Superior temporal gyrus (tissue), 1 donor: Measurements from ENCODE around the gene LRRC10B.
A peak's percentile ranks its signal among the peaks of the same experiment; 100 is the strongest.

ENCODE experiments used
- DNase-seq: peaks from one replicate; pipeline ENCODE4 v3.0.0-alpha.2; 2016; ENCODE audit errors: extremely low spot score

Gene LRRC10B

DNA sequence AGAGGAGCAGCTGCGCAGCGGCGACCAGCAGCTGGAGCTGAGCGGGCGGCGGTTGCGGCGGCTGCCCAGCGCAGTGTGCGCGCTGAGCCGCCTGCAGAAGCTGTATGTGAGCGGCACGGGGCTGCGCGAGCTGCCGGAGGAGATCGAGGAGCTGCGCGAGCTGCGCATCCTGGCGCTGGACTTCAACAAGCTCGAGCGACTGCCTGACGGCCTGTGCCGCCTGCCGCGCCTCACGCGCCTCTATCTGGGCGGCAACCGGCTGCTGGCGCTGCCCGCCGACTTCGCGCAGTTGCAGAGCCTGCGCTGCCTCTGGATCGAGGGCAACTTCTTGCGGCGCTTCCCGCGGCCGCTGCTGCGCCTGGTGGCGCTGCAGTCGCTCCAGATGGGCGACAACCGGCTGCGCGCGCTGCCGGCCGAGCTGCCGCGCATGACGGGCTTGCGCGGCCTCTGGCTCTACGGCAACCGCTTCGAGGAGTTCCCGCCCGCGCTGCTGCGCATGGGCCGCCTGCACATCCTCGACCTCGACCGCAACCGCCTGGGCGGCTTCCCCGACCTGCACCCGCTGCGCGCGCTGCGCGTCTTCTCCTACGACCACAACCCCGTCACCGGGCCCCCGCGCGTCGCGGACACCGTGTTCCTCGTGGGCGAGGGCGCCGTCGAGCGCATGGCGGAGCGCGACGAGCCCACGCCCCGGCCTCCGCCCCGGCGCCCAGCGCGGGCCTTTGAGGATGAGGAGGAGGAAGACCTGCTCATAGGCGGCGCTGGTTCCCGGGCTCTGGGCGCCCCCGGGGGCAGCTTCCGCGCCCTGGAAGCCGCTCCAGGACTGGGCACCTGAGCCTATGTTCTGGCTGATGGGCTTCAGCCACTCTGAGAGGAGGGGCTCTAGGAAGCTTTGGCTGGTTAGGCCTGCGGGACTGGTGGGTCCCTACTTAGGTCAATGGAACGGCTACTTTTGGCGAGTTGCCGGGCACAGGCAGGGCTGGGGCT, 787 bp downstream of the LRRC10B start:
- DNase-seq = peak; percentile 50

DNA sequence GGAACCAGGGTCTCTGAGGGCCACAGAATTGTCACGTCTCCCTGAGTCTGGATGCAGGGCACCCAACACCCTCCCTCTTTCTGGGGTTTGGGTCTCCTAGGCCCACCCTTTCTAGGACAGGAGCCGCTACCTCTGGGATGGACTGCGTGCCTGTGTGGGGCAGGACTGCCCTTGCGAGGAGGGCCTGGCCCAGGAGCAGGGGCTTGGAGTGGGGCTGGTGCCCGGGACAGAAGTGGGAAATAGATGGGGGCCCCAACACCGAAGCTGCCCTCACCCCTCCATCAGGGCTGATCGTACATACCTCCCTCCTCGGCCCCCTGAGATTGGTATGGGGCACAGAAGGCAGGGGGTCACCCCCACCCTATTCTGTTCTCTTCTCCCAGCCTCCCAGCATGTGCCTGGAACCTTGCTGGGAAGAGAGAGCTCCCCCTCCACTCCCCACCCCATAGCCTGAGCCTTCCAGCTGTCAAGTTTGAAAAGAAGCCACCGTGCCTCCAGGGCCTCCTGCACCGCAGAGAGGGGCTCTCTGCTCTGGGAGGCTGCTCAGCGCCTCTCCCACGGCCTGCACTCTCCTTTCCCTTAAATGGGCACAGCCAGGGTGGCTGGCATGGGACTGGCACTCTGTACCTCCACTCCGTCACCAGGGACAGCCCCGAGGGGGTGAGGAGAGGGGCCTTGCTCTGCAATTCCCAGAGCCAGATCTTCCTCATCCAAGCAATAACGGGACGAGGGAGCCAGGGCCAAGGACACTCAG, 1.8 kb downstream of the LRRC10B start:
- no peak for DNase-seq

DNA sequence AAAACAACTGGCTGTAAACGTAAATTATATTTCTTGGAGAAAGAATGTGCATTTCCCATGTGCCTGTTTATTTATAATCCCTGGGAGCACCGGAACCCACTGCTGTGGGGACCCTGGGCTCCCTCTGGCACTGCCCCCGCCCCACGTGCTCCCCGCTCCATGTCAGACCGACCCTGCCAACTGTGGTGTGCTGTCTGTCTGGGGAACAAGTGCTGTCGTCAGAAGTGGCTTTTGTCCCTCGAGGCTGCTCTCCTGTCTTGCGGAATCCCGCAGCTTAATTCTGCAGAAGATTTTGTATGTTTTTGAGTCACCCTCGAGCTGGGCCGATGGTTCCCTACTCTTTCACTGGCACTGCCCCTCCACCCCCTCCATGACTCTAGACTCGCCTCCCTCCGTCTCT, 2.4 kb downstream of the LRRC10B start:
- no peak for DNase-seq

DNA sequence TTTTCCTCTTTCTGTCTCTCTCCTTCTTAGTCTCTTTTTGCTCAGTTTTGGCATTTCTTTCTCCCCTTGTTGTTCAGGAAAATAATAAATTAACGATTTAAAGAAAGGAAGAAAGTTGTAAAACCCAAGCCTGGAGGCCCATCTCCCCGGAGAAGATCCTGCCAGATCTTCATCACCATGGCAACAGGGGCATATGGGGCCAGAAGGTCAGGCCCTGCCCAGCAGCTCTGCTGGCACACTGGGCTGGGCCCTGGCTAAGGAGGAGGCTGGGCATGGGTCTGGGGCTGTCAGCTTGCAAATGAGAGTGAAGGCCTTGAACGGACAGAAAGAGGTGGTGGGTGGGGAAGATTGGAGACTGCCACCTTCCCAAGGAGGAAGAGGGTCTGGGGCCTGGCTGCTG, 2.8 kb downstream of the LRRC10B start:
- DNase-seq = no peak

DNA sequence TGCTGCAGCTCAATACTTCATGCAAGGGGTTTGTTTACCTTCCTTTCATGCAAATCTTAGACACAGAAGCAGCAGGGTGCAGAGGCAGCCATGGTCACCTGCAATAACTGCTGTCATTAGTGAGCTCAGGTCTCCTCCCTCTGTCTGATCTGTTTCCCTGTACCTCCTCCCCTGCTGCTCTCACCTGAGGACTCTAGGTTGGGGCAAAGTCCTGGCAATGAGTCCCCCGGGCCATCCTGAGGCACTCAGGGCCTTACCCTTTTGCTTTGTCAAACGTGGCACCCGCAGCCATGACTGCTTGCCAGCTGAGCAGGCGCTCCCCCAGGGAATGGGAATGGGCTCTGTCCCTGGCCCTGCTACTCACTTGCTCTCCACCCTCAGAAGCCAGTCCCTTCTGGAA, 3.9 kb downstream of the LRRC10B start:
- DNase-seq = no peak

DNA sequence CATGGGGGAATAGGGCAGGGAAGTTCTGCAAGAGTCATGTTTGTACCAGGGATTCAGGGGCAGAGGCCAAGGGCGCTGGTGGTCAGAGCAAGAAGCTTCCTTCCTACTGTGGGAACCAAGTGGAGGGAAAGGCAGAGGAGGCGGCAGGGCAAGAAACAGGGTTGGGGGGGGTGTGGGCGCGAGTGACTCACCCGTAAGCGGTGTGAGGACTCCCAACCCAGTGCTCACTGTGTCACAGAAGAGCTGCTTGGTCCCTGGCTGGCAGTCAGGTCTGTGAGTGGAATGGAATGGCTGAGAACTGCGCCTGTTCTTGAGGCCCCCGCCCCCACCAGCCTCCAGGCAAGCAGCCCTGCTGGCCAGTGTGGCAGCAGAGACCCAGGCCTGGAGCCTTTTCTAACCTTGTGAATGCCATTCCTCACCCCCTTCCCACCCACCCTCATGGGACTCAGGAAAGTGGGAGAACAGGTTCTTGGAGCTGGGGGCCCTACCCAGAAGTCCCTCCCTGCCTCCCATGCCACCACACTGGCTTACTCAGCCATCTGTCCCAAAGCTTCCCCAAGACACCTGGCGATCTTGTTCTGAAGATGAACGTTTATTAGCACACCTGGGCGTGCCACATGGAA, 4.7 kb downstream of the LRRC10B start:
- DNase-seq = no peak

DNA sequence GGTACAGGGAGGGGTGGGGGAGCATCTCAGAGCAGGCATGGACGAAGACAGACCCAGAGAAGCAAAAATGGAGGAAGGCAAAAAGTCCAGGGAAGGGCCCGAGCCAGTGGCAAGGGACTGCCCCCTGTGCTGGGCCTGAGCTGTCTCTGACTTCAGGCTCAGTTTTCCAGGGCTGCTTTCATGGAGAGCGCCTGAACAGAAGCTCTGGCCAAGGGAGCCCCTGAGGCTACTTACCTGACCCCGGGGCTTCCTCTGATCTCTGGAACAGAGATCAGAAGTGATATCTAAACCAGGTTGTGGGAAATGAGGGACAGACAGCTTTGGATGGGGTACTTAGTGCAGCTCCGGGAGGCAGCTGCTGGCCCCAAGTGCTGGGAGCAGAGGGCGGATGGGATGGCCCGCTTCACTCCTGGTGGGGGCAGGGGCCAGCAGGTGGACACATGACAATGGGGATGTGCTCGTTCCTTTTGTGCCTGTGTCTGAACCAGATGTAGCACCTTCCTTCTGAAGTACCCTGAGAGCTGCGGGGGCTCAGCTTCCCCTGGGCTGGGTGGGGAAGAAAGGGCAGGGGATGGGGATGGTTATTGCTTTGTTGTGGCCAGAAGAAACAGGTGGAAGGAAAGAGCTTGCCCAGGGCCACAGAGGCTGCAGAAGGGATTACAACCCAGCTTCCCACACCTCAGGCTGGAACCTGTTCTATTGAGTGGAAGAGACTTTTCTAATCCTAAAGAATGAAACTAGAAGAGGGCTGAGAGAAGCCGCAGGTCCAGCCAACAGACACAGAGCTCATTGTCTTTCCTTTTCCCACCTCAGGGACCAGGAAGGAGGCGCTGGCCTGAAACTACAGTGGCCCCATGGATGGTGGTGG, 5.7 kb downstream of the LRRC10B start:
- no peak for DNase-seq

DNA sequence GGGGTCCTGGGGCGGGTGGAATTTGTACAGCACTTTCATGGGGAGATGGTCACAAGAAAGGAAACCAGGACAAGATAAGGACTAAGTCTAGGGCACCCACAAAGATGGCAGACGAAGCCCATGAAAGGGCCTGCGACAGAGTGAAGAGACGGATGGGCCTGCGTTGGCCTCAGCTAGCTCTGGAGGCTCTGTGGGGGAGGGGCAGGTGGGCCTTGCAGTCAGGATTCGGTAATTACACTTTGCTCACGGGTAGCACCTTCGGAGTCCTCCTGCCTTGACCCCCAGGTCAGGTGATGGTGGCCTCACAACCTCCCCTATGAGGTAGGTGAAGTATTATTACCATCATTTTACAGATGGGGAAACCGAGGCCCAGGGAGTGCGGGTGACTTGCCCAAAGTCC, 7.1 kb downstream of the LRRC10B start:
- DNase-seq = no peak

DNA sequence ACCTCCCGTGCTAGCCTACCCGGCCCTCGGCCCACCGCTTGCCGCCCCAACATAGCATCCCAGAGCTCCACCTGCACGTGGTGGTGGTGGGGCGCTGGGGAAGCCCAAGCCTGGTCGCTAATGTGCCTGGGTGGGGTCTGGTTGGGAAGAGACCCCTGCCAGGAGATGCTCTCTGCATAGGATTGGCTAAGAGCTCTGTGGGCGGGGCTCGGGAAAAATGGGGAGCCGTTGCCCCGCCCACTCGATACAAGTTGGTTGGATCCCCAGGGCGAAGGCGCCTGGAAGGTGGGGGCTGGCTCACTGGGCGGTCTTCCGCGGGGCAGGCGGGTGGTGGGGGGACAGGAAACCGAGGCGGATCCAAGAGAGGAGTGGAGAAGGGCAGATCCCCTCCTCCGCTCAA, 7.6 kb downstream of the LRRC10B start:
- no peak for DNase-seq

DNA sequence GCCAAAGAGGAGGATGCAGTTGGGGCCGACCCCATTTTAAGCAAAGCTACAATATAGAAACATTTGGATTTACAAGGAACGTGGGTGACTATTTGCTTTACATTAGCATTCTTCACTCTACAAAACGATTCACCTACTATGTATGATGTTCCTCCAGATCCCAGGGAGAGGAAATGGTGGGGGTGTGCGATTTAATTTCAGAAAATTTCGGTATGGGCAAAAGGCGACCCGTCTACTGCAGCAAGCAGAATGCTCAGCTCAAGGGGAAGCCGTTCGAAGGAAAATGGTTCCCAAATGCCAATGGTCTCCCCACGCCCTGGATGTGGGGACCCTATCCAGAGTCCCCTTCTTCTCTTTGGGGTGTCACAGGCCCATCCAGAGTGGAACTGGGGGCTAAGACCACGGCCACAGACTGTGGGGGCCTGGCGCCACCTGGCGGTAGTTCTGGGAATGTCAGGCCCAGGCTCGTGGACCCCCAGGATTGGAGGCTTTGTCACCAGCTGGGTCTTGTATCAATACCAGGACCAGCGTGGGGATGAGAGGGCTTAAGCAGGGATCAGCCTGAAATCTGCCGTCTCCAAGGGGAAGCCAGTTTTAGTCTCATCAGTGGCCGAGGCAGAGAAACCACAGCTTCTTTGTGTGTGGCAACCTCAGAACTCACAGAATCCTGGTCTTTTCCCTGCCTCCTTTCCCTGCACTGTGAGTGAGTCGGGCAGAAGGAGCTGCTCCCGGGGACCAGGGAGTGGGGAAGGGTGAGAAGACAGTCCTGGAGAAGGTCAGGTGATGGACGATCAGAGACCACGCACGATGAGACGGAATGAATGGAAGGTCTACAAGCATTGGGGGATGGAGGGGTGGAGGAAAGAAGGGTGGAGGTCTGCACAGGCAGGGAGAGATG, 8.4 kb downstream of the LRRC10B start:
- peak; percentile 63 for DNase-seq

DNA sequence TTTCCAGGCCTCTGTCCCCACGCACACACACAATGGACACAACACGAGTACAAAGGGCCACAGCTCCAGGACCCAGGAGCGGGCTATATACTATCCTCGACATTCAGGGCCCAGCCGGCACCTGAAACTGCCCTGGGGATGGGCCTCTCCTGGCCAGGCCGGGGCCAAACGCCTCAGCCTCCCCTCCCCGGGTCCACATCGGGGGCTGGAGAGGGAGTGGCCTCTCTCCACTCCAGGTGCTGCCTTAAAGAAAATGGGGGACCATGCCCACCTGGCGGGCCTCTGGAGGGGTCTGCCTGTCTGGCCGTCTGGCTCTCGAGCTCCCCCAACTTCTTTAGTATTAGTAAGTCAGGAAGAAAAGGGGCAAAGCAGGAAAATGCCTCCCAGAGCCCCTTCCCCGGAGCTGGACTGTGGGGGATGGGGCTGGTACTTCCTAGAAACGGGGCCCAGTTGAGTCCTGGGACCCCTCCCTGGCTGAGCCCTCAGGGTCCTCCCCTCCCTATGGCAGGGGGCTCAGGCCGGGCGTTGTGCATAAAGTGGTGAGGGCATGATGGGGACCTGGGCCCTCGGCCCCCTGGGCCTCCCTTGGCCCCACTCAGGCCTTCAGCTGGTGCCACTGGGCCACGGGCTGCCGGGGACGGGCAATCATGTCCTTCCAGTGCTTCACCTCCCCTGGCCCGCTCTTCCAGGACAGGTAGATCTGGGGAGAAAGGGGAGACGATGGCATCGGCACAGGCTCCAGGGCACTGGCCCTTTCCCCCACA, 9.7 kb downstream of the LRRC10B start:
- DNase-seq = no peak

DNA sequence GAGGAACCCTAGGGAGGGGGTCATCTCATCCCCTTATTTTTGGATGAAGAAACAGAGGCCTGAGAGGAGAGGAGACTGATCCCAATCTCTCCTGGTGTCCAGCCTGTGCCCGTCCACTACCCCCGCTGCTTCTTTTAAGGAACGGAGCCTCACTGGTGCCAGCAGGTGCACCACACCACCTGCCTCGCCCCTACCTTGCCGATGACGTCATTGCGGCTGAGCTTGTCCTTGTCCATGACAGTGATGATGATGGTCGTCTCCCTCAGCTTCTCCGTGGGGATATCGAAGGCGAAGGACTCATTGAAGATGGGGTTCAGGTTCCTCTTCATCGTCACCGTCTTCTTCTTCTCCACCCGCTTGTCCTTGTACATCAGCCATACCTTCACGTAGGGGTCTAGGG, 14.3 kb downstream of the LRRC10B start:
- DNase-seq = no peak

DNA sequence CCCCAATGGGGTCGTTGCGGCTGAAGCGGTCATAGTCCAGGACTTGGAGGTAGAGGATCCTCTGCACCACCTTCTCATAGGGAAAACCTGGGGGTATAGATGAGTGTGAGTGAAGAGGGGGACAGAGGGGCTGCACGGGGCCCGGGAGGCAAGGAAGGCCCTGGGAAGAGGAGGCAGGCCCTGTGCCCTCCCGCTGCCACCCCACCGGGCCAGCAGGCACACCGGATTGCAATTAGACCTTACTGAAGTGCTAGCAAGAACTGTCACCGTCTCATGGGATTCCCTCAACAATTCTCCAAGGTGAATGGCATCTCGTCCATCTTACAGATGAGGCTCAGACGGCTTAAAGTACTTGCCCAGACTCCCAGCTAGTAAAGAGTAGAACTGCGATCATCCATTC, 15.9 kb downstream of the LRRC10B start:
- DNase-seq = no peak

DNA sequence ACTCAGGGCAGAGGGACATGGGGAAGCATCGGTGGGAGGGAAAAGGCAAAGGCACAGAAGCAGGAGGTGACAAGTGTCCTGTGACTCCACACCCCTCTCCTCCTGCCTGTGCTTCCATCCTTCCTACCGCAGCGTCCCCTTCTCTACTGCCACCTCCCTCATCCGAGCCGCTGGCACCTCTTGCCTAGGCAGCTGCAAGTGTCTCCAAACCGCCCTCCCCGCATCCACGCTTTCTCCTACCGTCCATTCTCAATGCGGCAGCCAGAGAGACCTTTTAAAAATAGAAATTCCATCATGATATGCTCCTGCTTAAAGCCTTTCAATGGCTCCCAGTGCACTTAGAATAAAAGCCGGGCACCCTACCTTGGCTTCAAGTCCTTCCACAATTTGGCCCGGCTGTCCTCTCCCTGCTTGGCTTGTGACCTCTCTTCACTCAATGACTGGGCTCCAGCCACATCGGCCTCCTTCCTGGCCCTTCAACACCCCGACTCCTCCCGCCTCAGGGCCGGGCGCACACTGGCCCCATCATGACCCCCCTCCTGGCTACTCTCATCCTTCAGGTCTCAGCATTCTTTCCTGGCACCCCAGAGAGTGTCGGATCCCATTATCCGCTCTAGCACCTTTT, 16.5 kb downstream of the LRRC10B start:
- no peak for DNase-seq

DNA sequence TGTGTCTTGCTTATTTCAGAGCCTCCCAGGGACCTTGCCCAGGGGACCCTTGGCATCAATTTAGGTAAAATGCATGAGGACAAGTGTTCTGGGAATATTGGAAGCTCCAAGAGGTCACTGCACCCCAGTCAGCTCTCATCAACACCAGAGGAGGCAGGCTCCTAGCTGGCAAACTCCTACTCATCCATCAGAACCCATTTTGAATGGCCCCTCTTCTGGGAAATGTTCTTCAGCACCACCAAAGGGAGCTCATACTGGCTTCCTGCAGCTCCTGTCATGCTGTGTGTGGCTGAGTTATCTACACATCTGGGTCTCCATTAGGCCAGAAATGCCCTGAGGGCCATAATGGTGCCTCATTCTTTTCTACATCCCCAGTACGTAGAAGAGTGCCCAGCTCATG, 17.7 kb downstream of the LRRC10B start:
- DNase-seq = no peak

DNA sequence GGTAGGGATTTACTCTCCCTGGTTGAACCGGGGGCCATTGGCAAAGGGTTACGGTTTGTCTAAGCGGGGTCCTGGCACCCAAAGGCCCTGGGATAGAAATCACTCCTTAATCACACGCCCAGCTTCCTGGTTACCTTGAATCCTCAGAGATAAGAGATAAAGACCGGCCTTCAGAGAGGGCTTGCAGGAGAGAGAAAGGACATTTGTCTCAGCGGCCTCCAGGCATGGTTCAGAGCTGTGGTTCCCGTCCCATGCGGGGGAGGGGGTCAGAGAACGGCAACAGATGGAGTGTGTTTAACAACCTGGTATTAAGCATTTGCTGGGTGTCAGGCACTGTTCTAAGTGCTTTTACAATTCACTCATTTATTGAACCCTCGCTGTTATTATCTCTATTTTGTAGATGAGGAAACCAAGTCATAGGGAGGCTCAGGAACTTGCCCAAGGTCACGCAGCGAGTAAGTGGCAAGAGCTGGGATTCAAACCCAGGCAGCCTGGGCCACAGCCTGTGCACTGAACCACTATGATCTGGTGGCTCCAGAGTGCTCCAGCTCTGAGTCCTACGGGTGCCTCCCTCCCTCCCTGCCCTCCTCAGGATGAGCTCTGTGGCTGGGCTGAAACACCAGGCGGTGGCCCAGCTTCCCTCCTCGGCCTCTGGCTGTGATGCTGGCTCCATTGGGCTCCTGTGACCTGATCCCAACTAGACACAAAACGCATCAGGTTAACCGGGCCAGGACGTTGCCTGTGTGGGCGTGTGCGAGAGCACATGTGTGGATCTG, 18.6 kb downstream of the LRRC10B start:
- DNase-seq = no peak

DNA sequence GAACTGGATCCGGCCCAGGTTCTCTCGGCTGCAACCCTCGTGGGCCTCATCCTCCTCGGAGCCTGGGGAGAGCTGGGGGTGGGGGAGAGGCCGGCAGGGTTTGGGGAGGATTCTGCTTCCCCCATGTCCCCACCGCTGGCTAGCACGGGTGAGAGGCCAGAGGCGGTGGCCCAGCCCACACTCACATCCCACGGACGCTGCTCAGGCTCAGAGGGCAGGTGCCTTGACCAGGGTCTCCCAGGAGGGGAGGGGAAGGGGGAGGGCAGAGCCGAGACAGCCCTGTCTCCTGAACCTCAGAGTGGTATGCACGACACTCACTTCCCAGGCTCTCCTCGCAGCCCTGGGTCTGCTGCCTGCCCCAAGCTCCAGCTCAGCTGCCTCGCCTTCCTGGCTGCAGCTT, 19.6 kb downstream of the LRRC10B start:
- DNase-seq = no peak

DNA sequence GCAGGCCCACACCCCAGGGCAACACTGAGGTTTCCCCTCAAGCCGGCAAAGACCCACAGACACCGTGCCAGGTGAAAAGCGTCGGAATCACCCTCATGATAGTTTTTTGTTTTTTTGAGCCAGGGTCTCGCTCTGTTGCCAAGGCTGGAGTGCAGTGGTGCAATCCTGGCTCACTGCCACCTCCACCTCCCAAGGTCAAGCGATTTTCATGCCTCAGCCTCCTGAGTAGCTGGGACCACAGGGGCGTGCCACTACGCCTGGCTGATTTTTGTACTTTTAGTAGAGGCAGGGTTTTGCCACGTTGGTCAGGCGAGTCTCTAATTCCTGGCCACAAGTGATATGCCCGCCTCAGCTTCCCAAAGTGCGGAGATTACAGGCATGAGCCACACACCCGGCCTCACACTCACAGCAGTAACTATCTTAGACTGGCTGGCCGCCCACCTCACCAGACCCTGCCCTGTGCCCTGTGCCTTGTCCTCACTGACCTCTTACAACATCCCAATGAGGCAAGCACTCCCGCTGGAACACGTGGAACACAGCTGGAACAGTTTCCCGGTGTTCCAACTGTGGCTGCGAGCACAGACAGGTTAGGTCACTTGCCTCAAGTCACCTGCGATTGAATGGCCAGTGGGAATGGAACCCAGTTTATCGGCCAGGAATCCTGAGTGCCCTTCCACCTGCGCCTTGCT, 21.1 kb downstream of the LRRC10B start:
- DNase-seq = no peak
